Naive thymus-derived CD8-positive, alpha-beta T cell (primary cell): ENCODE results near the gene PKD1L1. TPM values are rescaled to one million over a fixed set of nuclear protein-coding genes. Genes with fewer than 3 reads are reported as not detected.
"Not testable (repeated sequence)": the region's sequence is repeated elsewhere in the genome, so short reads cannot be mapped to it uniquely, and the experiment has no call there.

Experiments
- ATAC-seq, 2 donors: fragments of 150-1000 bp; cut with Tn5 transposase in 1 of 2; sonication (Bioruptor Pico), chemical (Tn5 transposase) in 1 of 2; 1 replicate in 1 of 2; 2 replicates in 1 of 2; pipeline ENCODE4 v1.10.0; 2021; ENCODE audit warnings: mild to moderate bottlenecking in 2 of 2, moderate library complexity in 2 of 2
- POLR2A ChIA-PET: fragments of 350-600 bp; sonication (Branson Sonifier 250); formaldehyde crosslinking; loops from one replicate; lab custom pipeline; 2021; ENCODE audit warnings: antibody characterized with exemption; lab: Charles Lee
- DNase-seq, 10 donors: peaks; one replicate each; pipeline versions ENCODE4 v3.0.0 to v3.0.0-alpha.2; 2020 to 2022
- H3K27ac Mint-ChIP-seq, 10 donors: one replicate each; pipeline ENCODE4 v1.8.0; 2020 to 2022; ENCODE audit warnings: mild to moderate bottlenecking in 10 of 10, mixed read lengths in 10 of 10, moderate library complexity in 4 of 10, inconsistent platforms in 1 of 10
- H3K27me3 Mint-ChIP-seq, 5 donors: one replicate each; pipeline ENCODE4 v1.8.0; 2021 to 2022; ENCODE audit warnings: mixed read lengths in 5 of 5
- H3K36me3 Mint-ChIP-seq, 3 donors: one replicate each; pipeline ENCODE4 v1.8.0; 2020 to 2022; ENCODE audit warnings: mixed read lengths in 3 of 3, mild to moderate bottlenecking in 2 of 3, inconsistent platforms in 1 of 3
- H3K4me1 Mint-ChIP-seq, 4 donors: one replicate each; pipeline ENCODE4 v1.8.0; 2021 to 2022; ENCODE audit warnings: mixed read lengths in 4 of 4
- H3K4me3 Mint-ChIP-seq, 10 donors: one replicate each; pipeline ENCODE4 v1.8.0; 2020 to 2022; ENCODE audit warnings: mild to moderate bottlenecking in 10 of 10, mixed read lengths in 10 of 10, moderate library complexity in 6 of 10, inconsistent platforms in 1 of 10
- H3K9me3 Mint-ChIP-seq, 9 donors: one replicate each; pipeline ENCODE4 v1.8.0; 2020 to 2022; ENCODE audit warnings: mixed read lengths in 9 of 9, mild to moderate bottlenecking in 3 of 9, inconsistent platforms in 1 of 9, moderate library complexity in 1 of 9
- polyA plus RNA-seq, 3 donors: library from polyadenylated mRNA; unstranded; fragments of 300-500 nt; fragmentation: Illumina TruSeq; gene quantifications; one replicate each; pipeline ENCODE4 v1.2.3, GENCODE V29; 2021
- total RNA-seq, 8 experiments: library from RNA in 2 of 8; stranded (reverse) in 2 of 8; gene quantifications; one replicate each; pipeline ENCODE4 v1.2.3 and lab custom pipeline; 2021 to 2026

PKD1L1 gene
- total and polyA plus RNA-seq, 5 experiments from 2014 or later = 0.07 to 0.78 (median 0.37) TPM; not detected in 1

- POLR2A ChIA-PET = no interaction called here
- Mint-ChIP-seq H3K27me3 (peaks cover 0 to 3% (median 0%) of the 10 kb centered on the region in 5 donors), H3K4me3 (no peak overlapping the region), H3K9me3 (no peaks in the 10 kb centered on the region), H3K36me3 (no peaks in the 10 kb centered on the region), H3K4me1 (no peaks in the 10 kb centered on the region), H3K27ac (no peak overlapping the region)
- ATAC-seq = no peak
- no peak for DNase-seq
Observed at GRCh38 chr7:47801423-47801822, 146.8 kb downstream of the PKD1L1 start.

GRCh38 chr7:47799524-47799923 is 148.7 kb downstream of the PKD1L1 start:
- Mint-ChIP-seq H3K27me3 (peaks cover 0 to 3% (median 0%) of the 10 kb centered on the region in 5 donors), H3K36me3 (no peaks in the 10 kb centered on the region), H3K4me1 (no peaks in the 10 kb centered on the region), H3K4me3 (no peak overlapping the region), H3K9me3 (no peaks in the 10 kb centered on the region), H3K27ac (no peak overlapping the region)
- DNase-seq (no peak), ATAC-seq (no peak)
- POLR2A ChIA-PET = no interaction called here

- no peak for DNase-seq
- POLR2A ChIA-PET = no interaction called here
- Mint-ChIP-seq H3K4me1 (no peaks in the 10 kb centered on the region), H3K36me3 (no peaks in the 10 kb centered on the region), H3K4me3 (no peak overlapping the region), H3K27ac (no peak overlapping the region), H3K9me3 (no peaks in the 10 kb centered on the region), H3K27me3 (peaks cover 0 to 8% (median 3%) of the 10 kb centered on the region in 5 donors)
- ATAC-seq = no peak
Observed at GRCh38 chr7:47796347-47796746, 151.9 kb downstream of the PKD1L1 start.

- POLR2A ChIA-PET = no interaction called here
- no peak for ATAC-seq
Observed at GRCh38 chr7:47795631-47796030, 152.6 kb downstream of the PKD1L1 start.

GRCh38 chr7:47795126-47795525 is 153.1 kb downstream of the PKD1L1 start:
- H3K4me3 Mint-ChIP-seq, DNase-seq, H3K36me3 Mint-ChIP-seq, H3K9me3 Mint-ChIP-seq, H3K27me3 Mint-ChIP-seq, H3K27ac Mint-ChIP-seq, H3K4me1 Mint-ChIP-seq, ATAC-seq, POLR2A ChIA-PET: not testable (repeated sequence)

More at GRCh38 chr7:47795631-47796030, 152.6 kb downstream of the PKD1L1 start:
- Mint-ChIP-seq H3K4me1 (no peaks in the 10 kb centered on the region), H3K4me3 (no peak overlapping the region), H3K27ac (no peak overlapping the region), H3K9me3 (no peaks in the 10 kb centered on the region), H3K27me3 (peaks cover 0 to 8% (median 3%) of the 10 kb centered on the region in 5 donors), H3K36me3 (no peaks in the 10 kb centered on the region)
- no peak for DNase-seq

GRCh38 chr7:47794016-47794415 is 154.2 kb downstream of the PKD1L1 start:
- no peak for ATAC-seq
- no peaks in the 10 kb centered on the region for H3K9me3 Mint-ChIP-seq
- H3K27me3 Mint-ChIP-seq = peaks cover 0 to 9% (median 3%) of the 10 kb centered on the region in 5 donors
- no peaks in the 10 kb centered on the region for H3K36me3 Mint-ChIP-seq
- POLR2A ChIA-PET = no interaction called here
- DNase-seq = no peak
- H3K27ac Mint-ChIP-seq = no peak overlapping the region
- H3K4me3 Mint-ChIP-seq = no peak overlapping the region
- H3K4me1 Mint-ChIP-seq = no peaks in the 10 kb centered on the region

GRCh38 chr7:47793186-47793585 is 155.1 kb downstream of the PKD1L1 start:
- H3K27me3 Mint-ChIP-seq, H3K27ac Mint-ChIP-seq, H3K9me3 Mint-ChIP-seq, H3K4me3 Mint-ChIP-seq, H3K4me1 Mint-ChIP-seq, ATAC-seq, DNase-seq, POLR2A ChIA-PET, H3K36me3 Mint-ChIP-seq: not testable (repeated sequence)

GRCh38 chr7:47792521-47793121 is 155.6 kb downstream of the PKD1L1 start:
- POLR2A ChIA-PET = no interaction called here
- ATAC-seq (no peak), DNase-seq (no peak)
- Mint-ChIP-seq H3K36me3 (no peaks in the 10 kb centered on the region), H3K27me3 (peaks cover 0 to 8% (median 3%) of the 10 kb centered on the region in 5 donors), H3K4me3 (no peak overlapping the region), H3K4me1 (no peaks in the 10 kb centered on the region), H3K27ac (no peak overlapping the region), H3K9me3 (no peaks in the 10 kb centered on the region)

- Mint-ChIP-seq H3K27me3 (peaks cover 0 to 6% (median 3%) of the 10 kb centered on the region in 5 donors), H3K36me3 (no peaks in the 10 kb centered on the region), H3K4me3 (no peak overlapping the region), H3K27ac (no peak overlapping the region), H3K9me3 (no peaks in the 10 kb centered on the region), H3K4me1 (no peaks in the 10 kb centered on the region)
- no peak for DNase-seq
- no peak for ATAC-seq
- POLR2A ChIA-PET = no interaction called here
Observed at GRCh38 chr7:47791682-47792081, 156.6 kb downstream of the PKD1L1 start.

- ATAC-seq = no peak
- Mint-ChIP-seq H3K27me3 (peaks cover 0 to 1% (median 0%) of the 10 kb centered on the region in 5 donors), H3K27ac (no peak overlapping the region), H3K9me3 (no peaks in the 10 kb centered on the region), H3K4me1 (no peaks in the 10 kb centered on the region), H3K4me3 (no peak overlapping the region), H3K36me3 (no peaks in the 10 kb centered on the region)
- DNase-seq = no peak
- POLR2A ChIA-PET = no interaction called here
Observed at GRCh38 chr7:47788083-47788482, 160.2 kb downstream of the PKD1L1 start.

GRCh38 chr7:47787249-47788069 is 160.8 kb downstream of the PKD1L1 start:
- H3K27ac Mint-ChIP-seq = no peak overlapping the region
- DNase-seq (no peak), ATAC-seq (no peak)
- no peak overlapping the region for H3K4me3 Mint-ChIP-seq
- peaks cover 0 to 1% (median 0%) of the 10 kb centered on the region in 5 donors for H3K27me3 Mint-ChIP-seq
- no peaks in the 10 kb centered on the region for H3K9me3 Mint-ChIP-seq
- no peaks in the 10 kb centered on the region for H3K4me1 Mint-ChIP-seq
- POLR2A ChIA-PET = no interaction called here
- no peaks in the 10 kb centered on the region for H3K36me3 Mint-ChIP-seq

- Mint-ChIP-seq H3K9me3 (no peaks in the 10 kb centered on the region), H3K27ac (peak overlapping the region in 1 of 10 donors; percentile 3), H3K27me3 (peaks cover 0 to 1% (median 0%) of the 10 kb centered on the region in 5 donors), H3K4me1 (no peaks in the 10 kb centered on the region), H3K36me3 (no peaks in the 10 kb centered on the region), H3K4me3 (no peak overlapping the region)
- no peak for ATAC-seq
- DNase-seq = no peak
- POLR2A ChIA-PET = no interaction called here
Observed at GRCh38 chr7:47786557-47787248, 161.6 kb downstream of the PKD1L1 start.
